Vagina (tissue), 2 donors: ENCODE measurements around the gene TRIP4.

Experiments
- POLR2A ChIP-seq, 2 donors: fragments of 450-650 bp; IDR thresholded peaks; one replicate each; pipeline ENCODE4 v1.6.1; 2017; ENCODE audit warnings: antibody characterized with exemption in 2 of 2, mild to moderate bottlenecking in 2 of 2, moderate library complexity in 2 of 2
- POLR2AphosphoS5 ChIP-seq, 2 donors: sonication (generic); formaldehyde crosslinking; IDR thresholded peaks; one replicate each; pipeline ENCODE4 v1.9.0; 2017; ENCODE audit warnings: antibody characterized with exemption in 2 of 2, mild to moderate bottlenecking in 2 of 2, low read depth in 1 of 2; ENCODE audit not compliant: insufficient read depth in 1 of 2
- TF ChIP-seq, protein P1 (sequence below), 3 experiments: fragments of 450-650 bp in 2 of 3; fragments of 200-600 bp in 1 of 3; sonication (generic) in 1 of 3; IDR thresholded peaks; one replicate each; pipeline ENCODE4 v1.5.1; 2017 to 2019; ENCODE audit warnings: antibody characterized with exemption in 3 of 3, mild to moderate bottlenecking in 2 of 3, moderate library complexity in 2 of 3

DNA sequence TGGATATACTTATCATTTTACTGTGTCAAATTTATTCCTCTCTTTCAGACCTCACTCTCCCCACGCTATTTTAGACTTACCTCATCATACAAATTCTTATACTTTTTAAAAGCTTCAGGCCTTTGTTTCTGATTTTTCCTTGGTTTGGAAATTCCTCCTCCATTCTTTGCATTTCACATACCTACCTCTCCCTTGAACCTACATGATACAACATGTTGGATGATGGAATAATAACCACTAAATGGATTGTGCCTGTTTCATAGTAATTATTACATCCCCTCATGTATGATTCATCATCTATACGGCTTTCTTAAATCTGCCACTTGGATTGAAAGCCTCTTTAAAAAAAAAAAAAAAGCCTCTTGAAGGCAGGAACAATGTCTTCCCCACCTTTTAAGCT is 24.6 kb downstream of the TRIP4 start:
- TF ChIP-seq, protein P1, sequence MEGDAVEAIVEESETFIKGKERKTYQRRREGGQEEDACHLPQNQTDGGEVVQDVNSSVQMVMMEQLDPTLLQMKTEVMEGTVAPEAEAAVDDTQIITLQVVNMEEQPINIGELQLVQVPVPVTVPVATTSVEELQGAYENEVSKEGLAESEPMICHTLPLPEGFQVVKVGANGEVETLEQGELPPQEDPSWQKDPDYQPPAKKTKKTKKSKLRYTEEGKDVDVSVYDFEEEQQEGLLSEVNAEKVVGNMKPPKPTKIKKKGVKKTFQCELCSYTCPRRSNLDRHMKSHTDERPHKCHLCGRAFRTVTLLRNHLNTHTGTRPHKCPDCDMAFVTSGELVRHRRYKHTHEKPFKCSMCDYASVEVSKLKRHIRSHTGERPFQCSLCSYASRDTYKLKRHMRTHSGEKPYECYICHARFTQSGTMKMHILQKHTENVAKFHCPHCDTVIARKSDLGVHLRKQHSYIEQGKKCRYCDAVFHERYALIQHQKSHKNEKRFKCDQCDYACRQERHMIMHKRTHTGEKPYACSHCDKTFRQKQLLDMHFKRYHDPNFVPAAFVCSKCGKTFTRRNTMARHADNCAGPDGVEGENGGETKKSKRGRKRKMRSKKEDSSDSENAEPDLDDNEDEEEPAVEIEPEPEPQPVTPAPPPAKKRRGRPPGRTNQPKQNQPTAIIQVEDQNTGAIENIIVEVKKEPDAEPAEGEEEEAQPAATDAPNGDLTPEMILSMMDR (IDR thresholded peaks at IDR 0.05): no peak
- TF ChIP-seq POLR2A (IDR thresholded peaks at IDR 0.05) (no peak), POLR2AphosphoS5 (IDR thresholded peaks at IDR 0.05; ENCODE audit: insufficient read depth in 1 of 2, low read depth in 1 of 2) (no peak)
